ENCODE data around the gene STX3. TPM values are rescaled to one million over a fixed set of nuclear protein-coding genes. Genes with fewer than 3 reads are reported as not detected.
A peak's percentile ranks its signal among the peaks of the same experiment; 100 is the strongest.

The STX3 gene
- total RNA-seq, result 20.9 TPM

DNA sequence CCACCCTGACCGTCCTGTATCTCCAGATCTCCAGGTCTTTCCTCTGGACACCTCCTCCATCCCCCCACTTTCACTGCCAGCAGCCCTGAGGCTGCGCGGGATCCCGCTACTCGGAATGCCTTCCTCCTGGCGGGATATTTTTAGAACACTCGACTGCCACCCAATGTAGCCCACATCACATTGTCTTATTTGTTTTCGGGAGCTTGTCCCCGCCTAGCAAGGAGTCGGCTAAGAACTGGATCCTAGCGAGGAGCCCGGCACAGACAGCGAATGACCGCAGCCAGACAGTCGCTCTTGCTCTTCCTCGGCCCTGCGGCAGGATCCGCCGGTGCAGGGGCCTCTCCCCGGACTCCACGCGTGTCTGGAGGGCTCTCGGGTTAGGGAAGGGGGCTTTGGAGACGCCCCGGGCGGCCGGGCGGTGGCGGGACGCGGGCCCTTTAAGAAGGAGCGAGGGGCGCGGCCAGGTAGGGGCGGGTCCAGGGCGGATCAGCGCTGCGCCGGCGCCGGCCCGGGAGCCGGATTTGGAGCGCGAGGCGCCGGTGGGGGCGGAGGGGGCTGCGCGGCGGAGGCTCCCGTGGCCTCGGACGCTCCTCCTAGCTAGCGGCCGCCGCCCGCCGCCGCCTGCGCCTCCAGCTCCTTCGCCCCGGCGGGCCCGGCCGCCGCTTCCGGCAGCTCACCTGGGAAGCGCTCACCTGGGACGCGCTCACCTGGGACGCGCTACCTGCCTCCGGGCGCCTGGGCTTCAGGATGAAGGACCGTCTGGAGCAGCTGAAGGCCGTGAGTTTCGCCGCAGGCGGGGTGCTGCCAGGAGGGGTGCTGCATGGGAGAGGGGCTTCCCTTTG, at the start of gene STX3:
Gene STX3 (plus strand): TSS at position 518 of the 842 bp plus-strand sequence. CDS start 230 bp downstream, at position 748.
- peak within 1 kb of the TSS; percentile 89 for H3K4me3 ChIP-seq (ENCODE audit: low read length)
- peaks cover 40% of the 10 kb centered on the region for H3K4me1 ChIP-seq (ENCODE audit: insufficient read depth, low read length)
- H3K27me3 ChIP-seq (ENCODE audit: insufficient read depth, low read length), result no peaks in the 10 kb centered on the region
- H3K9me3 ChIP-seq (ENCODE audit: low read depth, low read length), result no peaks in the 10 kb centered on the region

DNA sequence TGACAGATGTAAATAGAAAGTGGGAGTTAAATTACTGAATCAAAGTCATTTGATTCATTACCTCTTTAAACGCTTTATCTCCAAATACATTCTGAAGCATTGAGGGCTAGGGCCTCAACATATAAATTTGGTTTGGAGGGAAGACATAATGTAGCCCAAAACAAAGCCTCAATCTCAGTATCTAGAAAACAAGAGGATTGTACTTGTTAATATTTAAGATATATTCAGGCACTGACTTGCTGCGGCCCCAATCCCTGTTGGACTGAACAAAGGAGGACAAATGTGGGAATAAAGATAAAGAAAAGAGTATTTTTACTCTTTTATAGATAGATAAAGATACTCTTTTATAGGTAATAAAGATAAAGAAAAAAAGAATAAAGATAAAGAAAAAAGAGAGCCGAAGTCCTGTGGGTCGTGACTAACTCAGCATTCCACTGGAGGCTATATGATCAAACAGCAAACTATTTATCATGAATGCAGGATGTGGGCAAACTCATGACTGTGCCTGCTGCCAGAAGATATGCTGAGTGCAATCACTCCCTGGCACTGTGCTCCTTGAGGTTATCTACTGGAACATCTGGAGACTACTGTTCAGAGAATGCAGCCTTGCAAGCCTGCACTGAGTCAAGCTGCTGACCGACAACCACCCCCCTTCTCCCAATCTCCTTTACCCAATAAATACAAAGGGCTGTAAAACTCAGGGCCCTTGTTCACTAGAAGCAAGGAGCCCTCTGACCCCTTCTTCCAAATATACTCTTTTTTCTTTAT, 48.5 kb upstream of the STX3 start:
- Histone ChIP-seq H3K9me3 (ENCODE audit: low read depth, low read length) (no peaks in the 10 kb centered on the region), H3K4me1 (ENCODE audit: insufficient read depth, low read length) (no peaks in the 10 kb centered on the region), H3K27me3 (ENCODE audit: insufficient read depth, low read length) (no peaks in the 10 kb centered on the region), H3K4me3 (ENCODE audit: low read length) (no peak overlapping the region)

DNA sequence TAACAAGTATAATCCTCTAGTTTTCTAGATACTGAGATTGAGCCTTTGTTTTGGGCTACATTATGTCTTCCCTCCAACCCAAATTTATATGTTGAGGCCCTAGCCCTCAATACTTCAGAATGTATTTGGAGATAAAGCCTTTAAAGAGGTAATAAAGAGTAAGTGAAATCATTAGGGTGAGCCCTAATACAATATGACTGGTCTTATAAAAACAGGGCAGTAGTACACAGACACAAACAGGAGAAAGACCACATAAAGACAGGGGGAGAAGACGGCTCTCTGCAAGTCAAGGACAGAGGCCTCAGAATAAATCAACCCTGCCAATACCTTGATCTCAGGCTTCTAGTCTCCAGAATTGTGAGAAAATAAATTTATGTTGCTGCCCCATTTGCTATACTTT, 47.8 kb upstream of the STX3 start:
- Histone ChIP-seq H3K4me1 (ENCODE audit: insufficient read depth, low read length) (no peaks in the 10 kb centered on the region), H3K9me3 (ENCODE audit: low read depth, low read length) (no peaks in the 10 kb centered on the region), H3K4me3 (ENCODE audit: low read length) (no peak overlapping the region), H3K27me3 (ENCODE audit: insufficient read depth, low read length) (no peaks in the 10 kb centered on the region)

DNA sequence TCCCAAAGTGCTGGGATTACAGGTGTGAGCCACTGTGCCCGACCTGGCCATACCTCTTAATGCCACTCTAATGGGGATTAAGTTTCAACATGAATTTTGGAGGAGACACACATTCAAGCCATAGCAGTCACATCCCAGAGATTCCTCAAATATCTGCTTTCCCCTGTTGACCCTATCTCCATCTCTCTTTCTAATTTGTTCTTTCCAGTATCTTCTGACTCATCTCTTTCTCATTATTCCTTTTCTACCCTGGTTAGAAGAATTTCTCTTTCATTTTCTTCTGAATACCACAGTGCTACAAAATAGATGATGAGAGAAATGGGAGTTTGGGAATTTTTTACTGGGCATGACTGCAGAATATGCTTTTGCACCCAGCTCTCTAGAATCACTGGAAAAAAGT, 46.6 kb upstream of the STX3 start:
- H3K4me3 ChIP-seq (ENCODE audit: low read length), result no peak overlapping the region
- H3K27me3 ChIP-seq (ENCODE audit: insufficient read depth, low read length), result no peaks in the 10 kb centered on the region
- no peaks in the 10 kb centered on the region for H3K4me1 ChIP-seq (ENCODE audit: insufficient read depth, low read length)
- no peaks in the 10 kb centered on the region for H3K9me3 ChIP-seq (ENCODE audit: low read depth, low read length)

DNA sequence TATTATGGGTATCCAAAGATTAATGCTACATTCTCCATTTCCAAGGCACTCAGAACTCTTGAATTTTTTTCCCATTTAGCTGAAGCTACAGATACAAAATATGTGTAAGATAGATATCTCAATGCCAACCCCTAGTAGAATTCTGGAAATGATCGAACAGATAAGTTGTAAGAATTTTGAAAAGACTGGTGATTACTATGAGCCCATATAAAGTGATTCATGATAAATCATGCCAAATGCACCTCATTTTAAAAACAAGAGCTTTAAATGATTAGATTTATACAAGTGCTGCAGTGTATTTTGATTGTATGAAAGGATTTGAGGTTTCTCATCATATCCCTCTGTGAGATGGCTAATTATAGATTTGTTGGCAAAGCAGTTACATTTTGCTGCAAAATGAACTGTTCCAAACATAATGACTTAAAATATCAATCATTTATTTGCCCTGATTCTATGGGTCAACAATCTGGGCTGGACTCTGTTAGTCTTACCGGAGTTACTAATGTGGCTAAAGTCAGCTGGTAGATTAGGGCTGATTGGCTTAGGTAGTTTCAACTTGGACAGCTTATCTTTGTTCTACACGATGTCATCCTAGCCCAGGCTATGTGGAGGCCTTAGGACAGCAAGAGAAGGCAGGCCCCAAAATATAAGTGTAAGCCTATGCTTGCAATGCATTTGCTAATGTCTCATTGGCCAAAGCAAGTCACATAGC, 44.9 kb upstream of the STX3 start:
- no peaks in the 10 kb centered on the region for H3K9me3 ChIP-seq (ENCODE audit: low read depth, low read length)
- H3K27me3 ChIP-seq (ENCODE audit: insufficient read depth, low read length), result no peaks in the 10 kb centered on the region
- no peaks in the 10 kb centered on the region for H3K4me1 ChIP-seq (ENCODE audit: insufficient read depth, low read length)
- no peak overlapping the region for H3K4me3 ChIP-seq (ENCODE audit: low read length)

DNA sequence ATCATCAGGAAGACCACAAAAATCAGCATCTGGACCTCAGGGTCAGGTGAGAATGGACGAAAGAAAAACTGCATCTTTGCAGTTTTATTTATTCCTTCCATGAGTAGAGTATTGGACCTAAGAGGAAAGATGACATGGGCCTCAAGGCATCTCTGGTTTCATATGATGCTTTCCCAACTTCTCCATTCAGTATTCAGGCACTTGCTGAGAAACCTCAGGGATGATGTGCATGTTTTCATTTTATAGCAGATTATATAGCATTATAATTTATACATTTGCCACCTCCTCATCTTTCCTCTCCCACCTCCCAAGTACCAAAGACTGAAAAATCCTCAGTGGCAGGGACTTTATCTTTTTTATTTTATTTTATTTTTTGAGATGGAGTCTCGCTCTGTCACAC, 41.4 kb upstream of the STX3 start, which contains the start of gene OR10V1:
Gene OR10V1 (minus strand): TSS at position 101 of the 400 bp plus-strand sequence. CDS start 0 bp downstream, at position 101.
- Histone ChIP-seq H3K4me1 (ENCODE audit: insufficient read depth, low read length) (no peaks in the 10 kb centered on the region), H3K9me3 (ENCODE audit: low read depth, low read length) (no peaks in the 10 kb centered on the region), H3K27me3 (ENCODE audit: insufficient read depth, low read length) (no peaks in the 10 kb centered on the region), H3K4me3 (ENCODE audit: low read length) (no peak within 1 kb of the TSS)

DNA sequence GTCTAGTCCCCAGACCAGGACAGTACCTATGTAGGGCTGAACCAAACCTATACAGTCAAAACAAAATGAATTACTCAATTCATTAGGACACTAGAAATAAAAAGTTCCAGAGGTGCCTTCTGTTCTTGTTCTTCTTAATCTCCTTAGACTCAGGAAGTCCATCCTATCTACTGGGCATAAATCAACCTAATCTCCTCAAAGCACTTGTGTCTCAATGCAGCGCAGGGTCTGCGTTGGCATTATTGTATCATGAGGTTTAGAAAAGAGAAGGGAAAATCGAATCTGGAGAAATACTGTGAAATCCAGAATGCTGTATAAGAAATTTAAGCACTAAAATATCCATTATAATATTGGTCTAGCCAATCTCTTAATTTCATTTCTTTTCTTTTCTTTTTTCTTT, 39.1 kb upstream of the STX3 start:
- Histone ChIP-seq H3K9me3 (ENCODE audit: low read depth, low read length) (no peaks in the 10 kb centered on the region), H3K27me3 (ENCODE audit: insufficient read depth, low read length) (no peaks in the 10 kb centered on the region), H3K4me3 (ENCODE audit: low read length) (no peak overlapping the region), H3K4me1 (ENCODE audit: insufficient read depth, low read length) (no peaks in the 10 kb centered on the region)

DNA sequence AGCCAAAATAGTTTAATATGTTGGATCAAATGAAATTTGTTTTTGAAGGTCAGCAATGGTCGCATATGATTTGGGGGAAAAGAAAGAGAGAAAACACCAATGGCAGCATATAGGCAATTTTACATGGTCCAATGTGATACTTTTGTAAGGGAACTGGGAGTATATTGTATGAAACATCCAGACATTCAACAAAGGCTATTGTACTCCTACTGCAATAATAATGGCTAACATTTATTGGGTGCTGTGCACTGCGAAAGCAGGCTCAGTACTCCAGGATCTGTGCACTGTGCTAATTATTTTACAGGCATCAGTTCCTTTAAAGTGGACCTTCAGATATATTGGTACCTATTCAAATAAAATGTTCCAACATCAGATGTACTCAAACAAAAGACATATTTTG, 35.6 kb upstream of the STX3 start:
- H3K27me3 ChIP-seq (ENCODE audit: insufficient read depth, low read length), result peaks cover 3% of the 10 kb centered on the region
- H3K4me1 ChIP-seq (ENCODE audit: insufficient read depth, low read length), result no peaks in the 10 kb centered on the region
- H3K9me3 ChIP-seq (ENCODE audit: low read depth, low read length), result no peaks in the 10 kb centered on the region
- H3K4me3 ChIP-seq (ENCODE audit: low read length), result no peak overlapping the region

DNA sequence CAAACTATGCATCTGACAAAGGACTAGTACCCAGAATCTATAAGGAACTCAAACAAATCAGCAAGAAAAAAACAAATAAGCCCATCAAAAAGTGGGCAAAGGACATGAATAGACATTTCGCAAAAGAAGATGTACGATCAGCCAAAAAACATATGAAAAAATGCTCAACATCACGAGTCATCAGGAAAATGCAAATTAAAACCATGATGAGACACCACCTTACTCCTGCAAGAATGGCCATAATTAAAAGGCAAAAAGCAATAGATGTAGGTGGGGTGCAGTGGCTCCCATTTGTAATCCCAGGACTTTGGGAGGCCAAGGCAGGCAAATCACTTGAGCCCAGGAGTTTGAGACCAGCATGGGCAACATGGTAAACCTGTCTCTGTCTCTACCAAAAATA, 31.1 kb upstream of the STX3 start:
- Histone ChIP-seq H3K27me3 (ENCODE audit: insufficient read depth, low read length) (peaks cover 3% of the 10 kb centered on the region), H3K9me3 (ENCODE audit: low read depth, low read length) (no peaks in the 10 kb centered on the region), H3K4me3 (ENCODE audit: low read length) (no peak overlapping the region), H3K4me1 (ENCODE audit: insufficient read depth, low read length) (peaks cover 14% of the 10 kb centered on the region)

DNA sequence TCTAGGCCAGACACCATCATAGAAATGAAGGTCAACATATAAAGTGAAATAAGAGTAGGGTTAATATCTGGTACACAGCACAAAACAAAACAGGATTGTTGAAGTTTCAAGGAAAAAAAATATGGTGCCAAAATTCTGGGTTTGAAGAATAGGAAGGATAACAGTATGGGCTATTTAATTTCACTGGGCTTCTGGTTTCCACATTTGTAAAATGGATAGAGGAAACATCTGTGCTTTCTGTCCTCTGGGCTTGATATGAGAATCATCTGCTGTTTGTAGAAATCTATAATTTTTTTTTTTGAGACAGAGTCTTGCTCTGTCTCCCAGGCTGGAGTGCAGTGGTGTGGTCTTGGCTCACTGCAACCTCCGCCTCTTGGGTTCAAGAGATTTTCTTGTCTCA, 27.8 kb upstream of the STX3 start:
- Histone ChIP-seq H3K27me3 (ENCODE audit: insufficient read depth, low read length) (peaks cover 3% of the 10 kb centered on the region), H3K9me3 (ENCODE audit: low read depth, low read length) (no peaks in the 10 kb centered on the region), H3K4me3 (ENCODE audit: low read length) (no peak overlapping the region), H3K4me1 (ENCODE audit: insufficient read depth, low read length) (peaks cover 21% of the 10 kb centered on the region)

DNA sequence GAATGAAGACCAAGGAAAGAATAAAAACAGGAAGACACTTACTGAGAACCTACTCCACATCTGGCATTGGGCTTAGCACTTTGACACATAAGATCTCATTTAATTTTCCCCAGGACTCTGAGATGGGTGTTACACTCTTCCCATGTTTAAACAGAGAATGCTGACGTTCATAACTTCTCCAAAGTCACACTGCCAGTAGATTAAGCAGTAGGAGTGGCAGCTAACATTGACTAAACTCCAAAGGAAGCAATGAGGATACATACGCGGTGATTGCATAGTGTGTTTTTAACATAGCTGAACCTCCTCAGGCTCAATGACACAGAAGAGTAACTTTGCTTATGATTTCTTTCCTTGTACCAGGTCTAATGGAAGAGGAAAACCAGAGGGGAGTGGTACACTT, 27.0 kb upstream of the STX3 start:
- no peaks in the 10 kb centered on the region for H3K27me3 ChIP-seq (ENCODE audit: insufficient read depth, low read length)
- H3K9me3 ChIP-seq (ENCODE audit: low read depth, low read length), result no peaks in the 10 kb centered on the region
- peaks cover 21% of the 10 kb centered on the region for H3K4me1 ChIP-seq (ENCODE audit: insufficient read depth, low read length)
- no peak overlapping the region for H3K4me3 ChIP-seq (ENCODE audit: low read length)

DNA sequence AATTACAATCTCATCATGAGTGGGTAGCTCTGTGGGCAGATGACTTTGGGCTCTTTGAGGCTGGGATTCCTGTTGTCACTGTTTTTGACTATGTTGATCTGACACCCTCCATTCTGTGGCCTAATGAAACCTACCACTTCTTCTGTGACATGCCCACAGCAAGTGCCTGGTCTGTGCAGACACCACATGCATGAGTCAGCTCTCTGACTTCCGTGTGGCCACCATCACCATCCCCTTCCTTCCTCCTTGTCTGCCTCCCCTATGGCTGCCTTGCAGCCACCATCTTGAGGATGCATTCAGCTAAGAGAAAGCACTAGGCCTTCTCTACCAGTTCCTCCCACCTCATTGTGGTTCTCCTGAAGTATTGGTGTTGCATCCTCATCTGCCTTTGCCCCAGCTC, 26.3 kb upstream of the STX3 start:
- peaks cover 21% of the 10 kb centered on the region for H3K4me1 ChIP-seq (ENCODE audit: insufficient read depth, low read length)
- no peaks in the 10 kb centered on the region for H3K9me3 ChIP-seq (ENCODE audit: low read depth, low read length)
- H3K27me3 ChIP-seq (ENCODE audit: insufficient read depth, low read length), result no peaks in the 10 kb centered on the region
- no peak overlapping the region for H3K4me3 ChIP-seq (ENCODE audit: low read length)

DNA sequence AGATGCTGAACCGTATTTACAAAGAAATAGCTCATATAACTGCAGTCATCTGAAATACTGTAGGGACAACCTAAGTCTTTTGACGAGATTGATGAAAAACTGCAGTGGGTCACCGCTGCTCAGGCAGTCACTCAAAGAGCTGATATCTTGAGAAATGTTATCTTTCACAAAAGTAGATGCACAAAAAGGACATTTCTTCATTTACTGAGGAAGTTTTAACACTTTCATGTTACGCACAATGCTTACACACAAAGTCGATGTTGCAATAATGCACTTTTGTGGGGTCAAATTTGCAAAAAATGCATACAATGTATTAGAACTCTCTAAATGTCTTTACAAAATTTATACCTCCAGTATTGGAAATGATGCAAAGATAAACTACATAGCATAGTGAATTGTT, 25.3 kb upstream of the STX3 start:
- H3K4me1 ChIP-seq (ENCODE audit: insufficient read depth, low read length), result peaks cover 21% of the 10 kb centered on the region
- no peaks in the 10 kb centered on the region for H3K9me3 ChIP-seq (ENCODE audit: low read depth, low read length)
- no peak overlapping the region for H3K4me3 ChIP-seq (ENCODE audit: low read length)
- no peaks in the 10 kb centered on the region for H3K27me3 ChIP-seq (ENCODE audit: insufficient read depth, low read length)

DNA sequence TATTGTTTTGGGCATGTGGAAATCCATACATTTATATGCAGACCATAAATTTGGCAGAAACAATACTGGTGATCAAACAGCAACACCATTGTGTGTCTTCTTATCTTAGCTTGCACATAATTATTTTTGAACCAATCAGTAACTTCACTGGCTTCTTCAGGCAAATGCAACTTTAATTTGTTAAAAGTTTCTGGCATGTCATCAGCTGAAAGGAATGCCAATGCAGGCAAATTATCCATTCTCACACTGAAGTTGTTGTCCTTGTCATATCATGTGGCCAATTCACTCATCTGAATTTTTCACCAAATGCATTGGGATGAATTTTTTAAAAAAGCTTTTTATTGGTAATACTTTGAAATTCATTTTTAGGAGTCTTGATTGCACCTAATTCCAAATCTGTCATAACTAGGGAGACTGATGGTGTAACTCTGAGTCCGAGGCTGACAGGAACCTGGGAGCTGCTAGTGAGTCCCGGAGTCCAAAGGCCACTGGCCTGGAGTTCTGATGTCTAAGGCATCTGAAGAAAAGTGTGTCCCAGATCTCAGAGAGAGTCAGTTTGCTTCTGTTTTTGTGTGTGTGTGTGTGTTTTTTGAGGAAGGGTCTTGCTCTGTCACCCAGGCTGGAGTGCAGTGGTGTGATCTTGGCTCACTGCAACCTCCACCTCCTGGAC, 24.1 kb upstream of the STX3 start:
- H3K9me3 ChIP-seq (ENCODE audit: low read depth, low read length), result no peaks in the 10 kb centered on the region
- no peak overlapping the region for H3K4me3 ChIP-seq (ENCODE audit: low read length)
- peaks cover 21% of the 10 kb centered on the region for H3K4me1 ChIP-seq (ENCODE audit: insufficient read depth, low read length)
- no peaks in the 10 kb centered on the region for H3K27me3 ChIP-seq (ENCODE audit: insufficient read depth, low read length)

DNA sequence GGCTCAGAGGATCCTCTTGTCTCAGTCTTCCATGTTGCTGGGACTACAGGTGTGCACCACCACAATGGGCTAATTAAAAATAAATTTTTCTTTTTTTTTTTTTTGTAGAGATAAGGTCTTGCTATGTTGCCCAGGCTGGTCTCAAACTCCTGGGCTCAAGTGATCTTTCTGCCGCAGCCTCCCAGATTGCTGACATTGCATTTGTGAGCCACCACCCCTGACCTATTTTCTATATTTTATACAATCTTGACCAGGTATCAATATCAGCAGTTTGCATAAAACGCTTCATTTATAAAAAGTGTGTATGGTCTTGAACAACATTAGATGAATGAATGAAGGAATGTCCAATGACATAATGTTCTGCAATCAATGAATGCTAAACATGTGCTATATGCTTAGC, 9.1 kb upstream of the STX3 start:
- Histone ChIP-seq H3K4me1 (ENCODE audit: insufficient read depth, low read length) (no peaks in the 10 kb centered on the region), H3K9me3 (ENCODE audit: low read depth, low read length) (no peaks in the 10 kb centered on the region), H3K4me3 (ENCODE audit: low read length) (no peak overlapping the region), H3K27me3 (ENCODE audit: insufficient read depth, low read length) (no peaks in the 10 kb centered on the region)
